ENCODE data around the gene TAF1C. TPM values are rescaled to one million over a fixed set of nuclear protein-coding genes. Genes with fewer than 3 reads are reported as not detected.
A peak's percentile ranks its signal among the peaks of the same experiment; 100 is the strongest.

TAF1C gene
- total and polyA plus RNA-seq, 2 of the 8 experiments (the other 6 are each of a cell fraction or from before 2014, with no cell fraction given), result 44.6 to 63.8 TPM

GRCh38 chr16:84186685-84187437 lies at the start of gene TAF1C (continued):
- TF ChIP-seq CTCF (IDR thresholded peaks at IDR 0.05; ENCODE audit: control extremely low read depth in 1 of 3, insufficient read depth in 1 of 3, low read depth in 1 of 3, low read length in 3 of 3) (peak; percentile 84 to 94 (median 89)), ATF2 (IDR thresholded peaks at IDR 0.05; ENCODE audit: low read length) (no peak), TEAD4 (IDR thresholded peaks at IDR 0.05; ENCODE audit: low read depth, low read length) (no peak), MAX (IDR thresholded peaks at IDR 0.05) (peak; percentile 73), BRCA1 (IDR thresholded peaks at IDR 0.05; ENCODE audit: low read depth, low read length) (no peak), JUN (IDR thresholded peaks at IDR 0.05; ENCODE audit: low read depth, low read length) (no peak), RAD21 (IDR thresholded peaks at IDR 0.05 in 1 of 2, conservative IDR thresholded peaks at IDR 0.05 in 1 of 2; ENCODE audit: low read depth in 2 of 2, low read length in 2 of 2) (peak; percentile 60 to 78), TCF12 (IDR thresholded peaks at IDR 0.05; ENCODE audit: low read depth, low read length) (no peak), TAF1 (IDR thresholded peaks at IDR 0.05; ENCODE audit: low read depth, low read length) (0 out of 2 replicates have a peak, but pooled peaks have one; percentile 49), TBP (IDR thresholded peaks at IDR 0.05; ENCODE audit: low read depth, low read length) (peak; percentile 76), SRF (IDR thresholded peaks at IDR 0.05; ENCODE audit: low read depth, low read length) (no peak), RBBP5 (IDR thresholded peaks at IDR 0.05; ENCODE audit: borderline replicate concordance, low read depth, low read length) (peak; percentile 61; the same call in 1 of the 2 replicates), ASH2L (IDR thresholded peaks at IDR 0.05; ENCODE audit: low read length) (peak; percentile 98), GABPA (IDR thresholded peaks at IDR 0.05; ENCODE audit: borderline replicate concordance, insufficient read depth, low read length) (peak; percentile 98), CBX8 (IDR thresholded peaks at IDR 0.05; ENCODE audit: borderline replicate concordance, low read depth, low read length) (no peak), SIX5 (IDR thresholded peaks at IDR 0.05; ENCODE audit: low read depth, low read length) (no peak), RXRA (IDR thresholded peaks at IDR 0.05; ENCODE audit: insufficient read depth, low read depth, low read length) (no peak), POU5F1 (IDR thresholded peaks at IDR 0.05; ENCODE audit: low read depth, low read length) (no peak), NRF1 (IDR thresholded peaks at IDR 0.05; ENCODE audit: low read depth, low read length) (no peak), KDM5A (IDR thresholded peaks at IDR 0.05; ENCODE audit: low read length) (no peak)
